A673 (cell line): ENCODE measurements around the gene KCNIP3. TPM values are rescaled to one million over a fixed set of nuclear protein-coding genes. Genes with fewer than 3 reads are reported as not detected.

Experiments used
- BruUV-seq: library from RNA; stranded (reverse); fragments of 400-500 nt; replicated peaks from 2 replicates; lab custom pipeline; 2021; lab: Mats Ljungman, UMichigan
- CTCF ChIA-PET: fragments of 300-600 bp; sonication (Branson Sonifier 250); formaldehyde crosslinking; loops from one replicate; lab custom pipeline; 2022; ENCODE audit warnings: antibody characterized with exemption; lab: Charles Lee
- POLR2A ChIA-PET: fragments of 300-600 bp; sonication (Branson Sonifier 250); formaldehyde crosslinking; loops from one replicate; lab custom pipeline; 2022; ENCODE audit warnings: antibody characterized with exemption; ENCODE audit not compliant: low non-redundant PET; lab: Charles Lee
- DNase-seq: peaks from one replicate; pipeline ENCODE4 v3.0.0-alpha.2; 2015; ENCODE audit warnings: low spot score
- H3K27ac ChIP-seq: fragments of 200-600 bp; sonication (generic); 2 replicates; pipeline ENCODE4 v1.5.1; 2016; ENCODE audit warnings: mixed run types, low read depth, mild to moderate bottlenecking, mixed read lengths, antibody characterized with exemption, low read length; ENCODE audit not compliant: poor library complexity, severe bottlenecking
- H3K27me3 ChIP-seq: fragments of 200-600 bp; sonication (generic); replicated peaks from 2 replicates; pipeline ENCODE4 v1.6.1; 2017; ENCODE audit warnings: mixed run types, low read depth, mild to moderate bottlenecking, mixed read lengths, antibody characterized with exemption, low read length; ENCODE audit not compliant: insufficient read depth, poor library complexity
- H3K36me3 ChIP-seq: fragments of 200-600 bp; sonication (generic); 2 replicates; pipeline ENCODE4 v1.6.1; 2016; ENCODE audit warnings: mixed run types, mild to moderate bottlenecking, mixed read lengths, antibody characterized with exemption, low read length; ENCODE audit not compliant: insufficient read depth, poor library complexity, severe bottlenecking
- H3K4me1 ChIP-seq: fragments of 200-600 bp; sonication (generic); 2 replicates; pipeline ENCODE4 v1.6.1; 2017; ENCODE audit warnings: mixed run types, mild to moderate bottlenecking, mixed read lengths, antibody characterized with exemption, low read length; ENCODE audit not compliant: insufficient read depth, poor library complexity, severe bottlenecking
- H3K4me3 ChIP-seq: fragments of 200-600 bp; sonication (generic); 2 replicates; pipeline ENCODE4 v1.5.1; 2016; ENCODE audit warnings: low read depth, mixed run types, mild to moderate bottlenecking, mixed read lengths, low read length; ENCODE audit not compliant: poor library complexity, severe bottlenecking
- H3K9me3 ChIP-seq: fragments of 200-600 bp; sonication (generic); 2 replicates; pipeline ENCODE4 v1.6.1; 2016; ENCODE audit warnings: mixed run types, low read depth, mild to moderate bottlenecking, mixed read lengths, antibody characterized with exemption, low read length; ENCODE audit not compliant: poor library complexity, severe bottlenecking
- CTCF ChIP-seq: fragments of 300-800, 200-600 bp; sonication (generic); conservative IDR thresholded peaks from 2 replicates; pipeline ENCODE4 v1.5.1; 2017; ENCODE audit warnings: low read depth, mild to moderate bottlenecking, antibody characterized with exemption, low read length, moderate library complexity, mixed read lengths
- EZH2 ChIP-seq: fragments of 200-600 bp; sonication (generic); IDR thresholded peaks from 2 replicates; pipeline ENCODE4 v1.6.1; 2017; ENCODE audit warnings: borderline replicate concordance, low read depth, mild to moderate bottlenecking, mixed read lengths, antibody characterized with exemption, low read length; ENCODE audit not compliant: poor library complexity, severe bottlenecking
- intact Hi-C: fragments of 100-400 bp; cut with micrococcal nuclease; formaldehyde crosslinking; loops from one replicate; pipeline ENCODE4 v1.10.0; 2022; ENCODE audit not compliant: unreplicated experiment
- total RNA-seq: library from RNA; stranded (reverse); gene quantifications from 2 replicates; pipeline ENCODE4 v1.2.3, GENCODE V29; 2021

Gene KCNIP3
- total RNA-seq, 1 experiment from 2014 or later = 0.45 TPM

DNA sequence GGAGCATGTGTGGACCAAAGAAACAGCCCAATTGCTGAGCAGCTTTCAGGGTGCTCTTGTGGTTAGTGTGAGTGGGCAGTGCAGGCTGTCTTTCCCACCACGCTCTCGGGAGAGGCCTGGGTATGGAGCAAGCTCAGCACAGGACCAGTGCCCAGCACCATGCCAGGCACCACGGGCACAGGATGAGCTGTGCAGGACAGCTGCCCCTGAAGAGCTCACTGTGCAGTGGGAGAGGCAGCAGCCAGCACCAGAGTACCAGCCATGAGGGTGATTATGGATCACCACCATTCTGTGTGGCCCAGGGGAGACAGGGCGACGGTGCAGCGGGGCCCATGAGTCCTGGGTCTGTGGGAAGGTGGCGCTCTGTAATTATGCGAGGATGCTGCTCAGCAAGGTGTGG, 75.7 kb downstream of the KCNIP3 start:
- H3K27me3 ChIP-seq = peaks cover 14% of the 10 kb centered on the region
- TF ChIP-seq EZH2 (no peak), CTCF (no peak)
- no TSS peak for BruUV-seq
- H3K9me3 ChIP-seq = no peaks in the 10 kb centered on the region
- H3K4me1 ChIP-seq = no peaks in the 10 kb centered on the region
- no peak overlapping the region for H3K4me3 ChIP-seq
- ChIA-PET CTCF (no interaction called here), POLR2A (no interaction called here)
- H3K27ac ChIP-seq = no peak overlapping the region
- H3K36me3 ChIP-seq = no peaks in the 10 kb centered on the region
- intact Hi-C loops = no loop called here
- DNase-seq = no peak

GRCh38 chr2:95374029-95374428, 76.9 kb downstream of the KCNIP3 start:
- intact Hi-C loops = no loop called here
- ChIA-PET POLR2A (no interaction called here), CTCF (no interaction called here)
- Histone ChIP-seq H3K9me3 (no peaks in the 10 kb centered on the region), H3K27ac (no peak overlapping the region), H3K4me1 (no peaks in the 10 kb centered on the region), H3K36me3 (no peaks in the 10 kb centered on the region), H3K27me3 (peaks cover 14% of the 10 kb centered on the region), H3K4me3 (no peak overlapping the region)
- no peak for DNase-seq
- TF ChIP-seq CTCF = no peak
- no peak for TF ChIP-seq EZH2
- no TSS peak for BruUV-seq

DNA sequence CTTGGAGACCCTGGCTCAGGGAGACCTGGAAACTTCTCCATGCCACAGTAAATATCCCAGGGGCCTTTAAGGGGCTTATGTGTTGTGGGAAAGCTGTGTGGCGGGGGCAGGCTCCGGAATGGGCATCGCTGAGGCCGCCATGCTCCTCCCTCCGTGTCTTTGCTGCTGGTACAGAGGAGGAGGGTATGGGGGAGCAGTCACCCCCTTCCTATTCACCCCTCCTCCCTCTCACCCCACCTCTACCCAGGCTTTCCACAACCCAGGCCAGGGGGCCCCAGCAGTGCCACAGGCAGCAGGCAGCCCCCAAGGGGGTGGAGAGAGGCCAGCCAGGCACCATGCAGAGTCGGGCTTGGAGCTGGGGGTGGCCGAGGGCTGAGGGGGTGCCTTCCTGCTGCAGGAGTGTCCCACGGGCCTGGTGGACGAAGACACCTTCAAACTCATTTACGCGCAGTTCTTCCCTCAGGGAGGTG, 77.3 kb downstream of the KCNIP3 start:
- Histone ChIP-seq H3K27ac (no peak overlapping the region), H3K4me1 (no peaks in the 10 kb centered on the region), H3K36me3 (no peaks in the 10 kb centered on the region), H3K4me3 (no peak overlapping the region), H3K27me3 (peaks cover 9% of the 10 kb centered on the region), H3K9me3 (no peaks in the 10 kb centered on the region)
- CTCF ChIA-PET = no interaction called here
- POLR2A ChIA-PET = no interaction called here
- DNase-seq = no peak
- no TSS peak for BruUV-seq
- intact Hi-C loops = no loop called here
- TF ChIP-seq CTCF (no peak), EZH2 (no peak)
